Measurements from ENCODE around the gene PCSK9.

The PCSK9 gene

DNA sequence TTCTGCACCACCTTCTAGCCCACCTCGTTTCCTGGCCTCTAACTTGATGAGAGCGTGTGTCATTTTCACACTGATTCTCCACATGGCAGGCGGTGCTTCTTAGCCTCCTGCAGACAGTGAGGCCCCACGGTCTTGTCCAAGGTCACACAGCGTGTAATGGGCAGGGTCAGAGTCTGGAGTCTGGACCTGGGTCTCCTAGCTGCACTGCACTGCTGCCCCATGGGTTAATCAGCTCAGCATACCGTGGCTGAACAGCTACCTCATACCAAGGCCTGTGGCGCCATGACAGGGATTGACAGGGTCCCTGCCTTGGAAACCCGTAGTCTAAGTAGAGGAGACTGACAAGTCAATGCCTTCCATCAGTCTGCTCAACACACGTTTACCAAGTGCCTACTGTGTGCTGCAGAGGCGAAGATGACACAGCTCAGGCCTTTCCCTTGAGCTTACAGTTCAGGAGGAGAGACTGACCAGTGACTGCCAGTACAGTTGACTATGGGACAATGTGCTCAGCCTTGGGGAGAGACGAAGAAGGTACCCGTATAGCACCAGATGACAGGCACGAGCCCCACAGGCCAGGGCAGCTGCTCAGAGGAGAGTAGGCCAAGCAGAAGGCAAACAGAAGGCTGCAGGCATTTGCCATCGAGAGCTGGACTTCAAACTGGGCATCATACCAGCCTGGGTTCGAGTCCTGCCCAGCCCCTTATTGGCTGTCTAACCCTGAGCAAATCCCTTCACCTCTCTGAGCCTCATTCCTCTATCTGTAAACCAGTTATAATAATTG lies 5.5 kb downstream of the PCSK9 start:
- no peak for DNase-seq

DNA sequence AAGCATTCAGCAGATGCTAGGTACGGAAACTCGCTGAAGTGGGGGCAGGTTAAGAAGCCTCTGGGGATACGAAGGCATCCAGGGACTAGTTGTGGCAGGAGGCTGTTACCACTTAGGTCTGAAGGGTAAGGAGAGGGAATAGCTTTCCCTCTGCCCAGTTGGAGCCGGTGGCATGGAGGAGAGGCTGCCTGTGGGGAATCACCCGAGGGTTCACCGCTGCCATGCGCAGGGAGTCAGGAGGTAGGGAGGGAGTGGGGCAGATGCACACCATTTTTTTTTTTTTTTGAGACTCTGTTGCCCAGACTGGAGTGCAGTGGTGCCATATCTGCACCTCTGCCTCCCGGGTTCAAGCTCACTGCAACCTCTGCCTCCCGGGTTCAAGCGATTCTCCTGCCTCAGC lies 6.1 kb downstream of the PCSK9 start:
- no peak for DNase-seq

DNA sequence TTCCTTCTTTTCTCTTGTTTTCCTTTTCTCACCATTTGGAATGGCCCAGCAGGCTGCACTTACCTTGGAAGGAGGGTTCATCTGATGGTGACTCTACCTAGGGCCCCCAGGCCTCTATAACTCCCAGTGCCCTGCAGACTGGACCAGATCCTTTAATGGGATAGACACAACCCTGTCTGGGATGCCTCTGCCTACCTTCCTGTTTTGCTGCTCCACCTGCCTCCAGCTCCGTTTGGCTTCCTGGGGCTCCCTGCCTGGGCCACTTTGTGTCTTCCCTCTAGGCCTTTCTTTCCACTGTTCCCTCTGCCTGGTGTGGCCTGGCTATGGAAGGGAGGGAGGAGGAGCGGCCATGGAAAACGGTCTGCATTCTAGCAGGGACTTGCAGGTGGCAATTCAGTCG lies 7.5 kb downstream of the PCSK9 start:
- DNase-seq, result no peak

DNA sequence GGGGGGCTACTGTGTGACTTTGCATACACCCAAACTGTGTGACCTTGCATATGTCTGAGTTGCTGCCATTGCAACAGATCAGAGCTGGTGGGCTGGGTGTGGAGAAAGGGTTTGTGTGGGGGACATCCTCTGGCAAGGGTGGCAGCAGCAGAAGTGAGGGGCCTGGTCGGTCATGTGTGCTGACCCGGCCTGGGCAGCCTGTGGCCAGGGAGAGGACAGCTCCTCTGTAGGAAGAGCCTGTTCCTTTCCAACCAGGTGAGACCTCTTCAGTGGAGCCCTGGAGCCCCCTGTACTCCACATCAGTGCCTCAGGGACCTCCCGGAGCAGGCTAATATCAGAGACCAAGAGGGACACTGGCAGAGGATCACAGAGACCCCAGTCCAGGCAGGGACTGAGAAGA lies 8.3 kb downstream of the PCSK9 start:
- DNase-seq, result no peak

DNA sequence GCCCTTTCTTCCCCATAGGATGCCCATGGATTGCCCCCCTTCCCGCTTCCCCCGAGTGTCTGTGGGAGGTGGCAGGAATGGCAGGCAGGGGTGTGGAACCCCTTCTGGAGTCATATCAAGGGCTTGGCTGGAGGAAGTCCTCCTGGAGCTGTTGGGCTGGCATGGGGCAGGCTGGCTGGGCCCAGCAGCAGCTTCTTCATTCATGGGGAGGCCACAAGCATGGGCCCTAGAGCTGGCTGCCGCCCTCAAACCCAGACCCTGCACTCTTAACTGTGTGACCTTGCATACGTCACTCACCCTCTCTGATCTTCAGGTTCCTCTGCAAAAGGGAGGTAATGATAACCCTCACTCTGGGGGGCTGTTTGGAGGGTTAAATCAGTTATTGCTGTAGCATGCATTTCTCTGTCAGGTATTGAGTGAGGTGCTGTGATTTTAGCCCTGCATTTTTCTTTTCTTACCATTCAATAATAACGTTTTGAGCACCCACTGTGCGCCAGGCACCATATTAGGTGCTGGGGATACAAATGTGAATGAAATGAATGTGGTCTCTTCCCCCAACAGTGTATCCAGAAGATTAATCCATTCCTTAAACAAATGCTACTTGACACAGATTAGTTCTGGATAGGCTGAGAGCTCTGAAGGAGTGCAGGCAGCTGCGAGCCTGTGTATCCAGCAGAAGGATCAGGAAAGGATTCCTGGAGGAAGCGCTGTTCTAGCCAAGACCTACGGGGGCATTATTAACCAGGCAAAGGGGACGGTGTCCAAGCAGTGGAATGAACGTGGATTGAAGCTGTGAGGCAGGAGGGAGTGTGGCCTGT lies 9.3 kb downstream of the PCSK9 start:
- DNase-seq, result no peak

DNA sequence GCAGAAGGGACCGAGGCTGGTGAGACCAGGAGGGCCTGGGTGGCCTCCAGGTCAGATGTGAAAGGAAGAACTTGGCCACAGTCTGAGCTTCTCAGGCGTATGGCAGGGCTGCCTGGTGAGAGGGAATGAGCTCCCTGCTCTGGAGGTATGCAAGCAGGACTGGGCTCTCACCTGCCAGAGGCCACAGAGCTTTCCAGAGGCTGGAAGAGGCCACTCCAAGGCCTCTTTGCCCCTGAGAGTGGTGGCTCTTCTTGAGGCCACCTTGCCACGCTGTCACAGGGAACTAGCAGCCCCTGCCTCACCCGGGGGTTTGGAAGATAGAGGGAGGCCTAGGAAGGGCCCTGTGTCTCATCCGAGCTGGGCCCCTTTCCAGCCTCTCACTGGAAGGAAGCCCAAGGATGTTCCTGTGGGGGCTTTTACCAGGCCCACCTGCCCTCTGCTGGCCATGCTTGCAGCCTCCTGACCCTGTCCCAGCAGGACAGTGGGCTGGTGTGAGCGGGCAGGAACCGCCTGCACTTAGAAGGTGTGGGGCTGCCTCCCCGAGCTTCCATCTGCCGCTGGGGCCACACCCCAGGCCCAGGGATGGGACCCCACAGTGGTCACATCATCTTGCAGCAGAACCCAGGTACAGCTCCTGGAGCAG lies 10.0 kb downstream of the PCSK9 start:
- no peak for DNase-seq

DNA sequence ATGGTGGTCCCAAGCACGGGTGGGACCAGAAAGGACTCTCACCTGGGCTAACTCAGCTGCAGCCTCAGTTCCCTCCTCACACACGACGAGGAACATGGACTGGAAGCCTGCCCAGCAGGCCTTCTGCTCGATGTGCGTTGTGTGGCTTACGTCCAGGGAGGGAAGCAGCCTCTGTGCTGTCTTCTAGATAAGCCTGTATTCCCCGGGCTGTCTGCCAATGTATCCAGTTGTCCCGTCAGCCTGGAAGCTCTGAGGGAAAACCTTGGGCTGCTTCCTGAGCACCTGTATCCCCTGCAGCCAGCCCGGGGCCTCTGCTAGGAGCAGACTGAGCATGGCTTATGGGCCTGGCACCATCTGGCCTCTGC lies 10.5 kb downstream of the PCSK9 start:
- no peak for DNase-seq

DNA sequence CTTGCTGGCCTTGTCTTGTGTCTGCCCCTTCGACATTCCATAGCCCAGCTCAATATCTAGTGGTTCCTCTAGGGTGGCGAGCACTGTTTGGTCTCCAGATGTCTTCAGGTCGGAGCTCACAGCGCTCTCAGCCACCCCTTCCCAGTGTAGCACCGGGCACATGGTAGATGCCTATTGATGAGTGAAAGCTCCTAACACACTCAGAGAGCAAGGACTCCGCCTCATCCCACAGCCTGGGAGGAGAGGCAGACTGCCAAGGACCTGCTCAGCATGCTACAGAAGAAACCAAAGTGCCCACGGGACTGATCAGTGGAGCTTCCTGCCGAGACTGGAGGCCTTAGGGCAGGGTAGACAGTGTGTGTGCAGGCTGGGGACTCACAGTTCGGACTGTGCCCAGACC lies 10.9 kb downstream of the PCSK9 start:
- DNase-seq, result no peak

DNA sequence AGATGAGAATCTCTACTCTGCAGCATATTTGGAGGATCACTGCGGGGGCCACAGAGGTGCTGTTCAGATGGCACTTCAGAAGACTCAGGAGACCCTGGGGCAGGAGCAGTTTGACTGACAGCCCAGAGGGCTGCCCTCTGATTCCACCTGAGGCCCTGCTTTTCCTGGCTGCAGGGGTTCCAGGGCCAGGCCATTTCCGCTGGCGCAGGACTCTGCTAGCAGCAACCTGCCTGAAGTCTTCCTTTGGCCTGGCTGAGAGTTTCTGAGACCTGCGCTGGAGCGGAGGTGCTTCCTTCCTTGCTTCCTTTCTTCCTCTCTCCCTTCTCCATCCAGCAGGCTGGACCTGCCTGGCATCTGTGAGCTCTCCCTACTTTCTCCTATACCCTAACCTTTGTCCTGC lies 11.8 kb downstream of the PCSK9 start:
- DNase-seq, result no peak

DNA sequence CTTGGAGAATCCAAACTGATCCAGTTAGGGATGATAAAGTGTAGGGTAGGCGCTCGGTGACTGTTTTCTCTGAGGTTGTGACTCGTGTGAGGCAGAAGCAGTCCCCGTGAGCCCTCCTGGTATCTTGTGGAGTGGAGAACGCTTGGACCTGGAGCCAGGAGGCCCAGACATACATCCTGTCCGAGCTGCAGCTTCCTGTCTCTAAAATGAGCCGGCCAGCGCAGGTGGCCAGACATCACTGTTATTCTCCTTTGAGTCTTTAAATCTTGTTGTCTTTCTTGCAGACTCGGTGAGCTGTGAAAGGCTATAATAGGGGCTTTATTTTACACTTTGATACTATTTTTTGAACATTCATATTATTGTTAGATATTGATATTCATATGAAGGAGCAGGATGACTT lies 12.3 kb downstream of the PCSK9 start:
- no peak for DNase-seq

DNA sequence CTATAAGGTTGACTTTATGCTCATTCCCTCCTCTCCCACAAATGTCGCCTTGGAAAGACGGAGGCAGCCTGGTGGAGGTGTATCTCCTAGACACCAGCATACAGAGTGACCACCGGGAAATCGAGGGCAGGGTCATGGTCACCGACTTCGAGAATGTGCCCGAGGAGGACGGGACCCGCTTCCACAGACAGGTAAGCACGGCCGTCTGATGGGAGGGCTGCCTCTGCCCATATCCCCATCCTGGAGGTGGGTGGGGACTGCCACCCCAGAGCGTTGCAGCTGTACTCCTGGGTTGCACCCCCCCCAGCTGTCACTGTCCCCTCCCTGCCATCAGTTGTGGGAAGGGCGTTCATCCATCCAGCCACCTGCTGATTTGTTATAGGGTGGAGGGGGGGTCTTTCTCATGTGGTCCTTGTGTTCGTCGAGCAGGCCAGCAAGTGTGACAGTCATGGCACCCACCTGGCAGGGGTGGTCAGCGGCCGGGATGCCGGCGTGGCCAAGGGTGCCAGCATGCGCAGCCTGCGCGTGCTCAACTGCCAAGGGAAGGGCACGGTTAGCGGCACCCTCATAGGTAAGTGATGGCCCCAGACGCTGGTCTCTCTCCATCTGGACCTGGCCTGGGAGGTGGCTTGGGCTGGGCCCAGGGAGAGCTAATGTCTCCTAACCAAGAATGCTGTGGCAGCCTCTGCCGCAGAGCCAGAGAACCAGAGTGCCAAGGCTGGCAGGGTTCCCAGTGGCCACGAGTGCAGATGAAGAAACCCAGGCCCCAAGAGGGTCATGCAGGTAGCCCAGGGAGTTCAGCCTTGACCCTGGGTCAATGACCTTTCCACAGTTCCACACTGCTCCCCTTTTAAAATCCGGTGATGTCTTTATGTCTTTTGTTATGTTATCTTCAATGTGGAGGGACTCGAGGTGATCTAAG lies 13.1 kb downstream of the PCSK9 start:
- no peak for DNase-seq

DNA sequence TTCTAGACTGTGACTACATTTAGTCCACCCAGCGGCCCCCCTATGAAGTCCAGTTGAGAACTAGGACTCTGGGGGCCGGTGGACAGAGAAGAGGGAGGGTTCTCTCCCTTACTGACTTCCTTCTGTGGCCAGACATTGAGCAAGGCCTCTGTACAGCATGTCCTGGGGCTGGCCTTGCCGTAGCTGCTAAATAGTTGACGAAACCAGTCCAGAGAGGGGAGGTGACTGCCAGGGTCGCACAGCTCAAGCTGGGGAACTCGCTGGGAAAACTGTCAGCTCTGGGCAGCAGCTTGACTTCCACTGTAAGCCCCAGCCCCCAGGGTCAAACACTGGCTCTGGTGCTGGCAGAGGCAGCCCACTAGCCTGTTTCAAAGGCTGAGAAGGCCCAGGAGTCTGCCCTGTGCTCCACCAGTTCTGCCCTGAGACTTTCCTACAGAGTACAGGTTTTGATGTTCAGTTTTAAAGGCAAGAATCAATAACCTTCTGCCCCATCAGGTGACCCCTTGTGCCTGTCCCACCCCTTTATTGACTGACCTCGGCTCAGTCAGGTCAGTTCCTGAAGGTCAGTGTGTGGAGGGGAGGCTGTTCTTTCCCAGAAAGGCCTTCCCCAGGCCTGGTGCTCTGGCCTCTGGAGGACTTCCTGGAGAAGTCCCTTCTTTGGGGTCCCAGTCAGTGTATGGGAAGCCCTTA lies 14.1 kb downstream of the PCSK9 start:
- DNase-seq, result no peak

DNA sequence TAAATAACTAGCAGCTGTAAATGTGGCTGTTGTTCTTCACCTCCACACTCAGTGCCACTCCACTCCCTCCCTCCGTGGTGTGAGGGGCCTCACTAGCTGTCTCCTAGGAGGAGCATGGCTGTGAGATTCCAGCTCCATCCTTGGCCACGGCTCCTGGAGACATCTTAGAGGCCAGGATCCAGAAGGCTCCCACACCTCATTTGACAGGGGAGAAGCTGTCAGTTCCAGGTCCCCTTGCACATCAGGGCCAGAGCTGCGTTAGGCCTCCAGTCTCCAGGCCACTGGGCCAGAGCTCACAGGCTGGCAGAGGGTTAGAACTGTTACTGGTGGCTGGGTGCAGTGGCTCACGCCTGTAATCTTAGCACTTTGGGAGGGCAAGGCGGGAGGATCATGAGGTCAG lies 15.0 kb downstream of the PCSK9 start:
- no peak for DNase-seq

DNA sequence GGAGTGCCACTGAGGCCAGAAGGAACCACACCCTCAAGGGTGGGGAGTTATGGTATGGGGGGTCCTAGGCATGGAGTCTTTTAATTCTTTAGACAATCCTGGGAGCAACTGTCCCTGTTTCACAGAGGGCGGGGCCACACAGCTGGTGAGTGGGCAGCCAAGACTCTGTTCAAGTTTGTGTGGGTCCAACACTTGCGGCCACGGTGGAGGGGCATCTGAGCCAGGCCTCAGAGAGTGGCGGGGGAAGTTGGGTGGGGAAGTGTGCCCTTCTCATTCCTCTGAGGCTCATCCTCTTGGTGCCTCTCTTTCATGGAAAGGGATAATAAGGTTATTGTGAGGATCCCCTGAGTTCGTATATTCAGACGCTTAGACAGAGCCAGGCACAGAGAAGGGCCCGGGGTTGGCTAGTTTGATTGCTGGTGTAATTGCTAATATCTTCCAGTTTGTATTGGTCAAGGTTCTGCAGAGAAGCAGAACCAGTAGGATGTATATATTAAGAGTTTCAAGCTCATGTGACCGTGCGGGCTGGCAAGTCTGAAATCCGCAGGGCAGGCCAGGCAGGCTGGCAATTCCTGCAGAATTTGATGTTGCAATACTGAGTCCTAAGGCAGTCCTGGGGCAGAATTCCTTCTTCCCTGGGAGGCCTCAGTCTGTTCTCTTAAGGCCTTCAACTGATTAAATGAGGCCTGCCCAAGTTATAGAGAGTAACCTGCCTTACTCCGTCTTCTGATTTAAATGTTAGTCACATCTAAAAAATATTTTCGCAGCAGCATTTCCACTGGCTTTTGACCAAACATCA lies 15.9 kb downstream of the PCSK9 start:
- DNase-seq, result no peak

DNA sequence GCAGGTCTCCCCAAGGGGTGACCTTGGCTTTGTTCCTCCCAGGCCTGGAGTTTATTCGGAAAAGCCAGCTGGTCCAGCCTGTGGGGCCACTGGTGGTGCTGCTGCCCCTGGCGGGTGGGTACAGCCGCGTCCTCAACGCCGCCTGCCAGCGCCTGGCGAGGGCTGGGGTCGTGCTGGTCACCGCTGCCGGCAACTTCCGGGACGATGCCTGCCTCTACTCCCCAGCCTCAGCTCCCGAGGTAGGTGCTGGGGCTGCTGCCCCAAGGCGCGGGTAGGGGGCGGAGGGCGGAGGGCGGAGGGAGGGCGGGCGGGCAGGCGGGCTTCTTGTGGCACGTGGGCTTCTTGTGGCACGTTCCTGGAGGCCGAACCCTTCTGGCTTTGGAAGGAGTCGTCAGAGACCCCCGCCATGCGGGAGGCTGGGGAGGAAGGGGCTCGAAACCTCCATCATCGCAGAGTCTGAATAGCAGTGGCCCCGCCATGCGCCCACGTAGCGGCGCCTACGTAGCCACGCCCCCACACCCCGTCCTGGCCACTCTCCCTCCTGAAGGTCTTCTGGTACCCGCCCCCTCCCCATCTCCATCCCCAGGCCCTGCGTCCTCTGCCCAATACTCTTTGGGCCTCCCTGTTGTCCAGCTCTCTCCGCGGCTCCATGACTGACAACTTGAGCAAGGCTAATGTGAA lies 16.7 kb downstream of the PCSK9 start:
- DNase-seq, result no peak

DNA sequence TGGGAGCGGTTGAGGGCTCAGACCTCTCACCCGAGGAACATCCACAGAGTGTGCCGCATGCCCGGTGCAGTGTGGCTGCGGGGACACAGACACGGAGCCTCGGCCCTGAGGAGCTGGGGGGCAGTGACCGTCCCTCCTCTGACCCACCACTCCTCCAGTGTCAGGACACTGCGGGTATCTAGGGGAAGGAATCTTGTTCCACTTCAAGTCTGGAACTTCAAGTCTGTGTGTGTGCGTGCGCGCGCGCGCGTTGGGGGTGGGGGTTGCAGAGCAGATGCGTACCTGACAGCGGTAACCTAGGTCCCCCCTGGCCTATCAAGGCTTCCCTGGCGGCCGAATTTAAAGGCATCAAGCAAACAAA lies 17.3 kb downstream of the PCSK9 start:
- DNase-seq, result no peak

DNA sequence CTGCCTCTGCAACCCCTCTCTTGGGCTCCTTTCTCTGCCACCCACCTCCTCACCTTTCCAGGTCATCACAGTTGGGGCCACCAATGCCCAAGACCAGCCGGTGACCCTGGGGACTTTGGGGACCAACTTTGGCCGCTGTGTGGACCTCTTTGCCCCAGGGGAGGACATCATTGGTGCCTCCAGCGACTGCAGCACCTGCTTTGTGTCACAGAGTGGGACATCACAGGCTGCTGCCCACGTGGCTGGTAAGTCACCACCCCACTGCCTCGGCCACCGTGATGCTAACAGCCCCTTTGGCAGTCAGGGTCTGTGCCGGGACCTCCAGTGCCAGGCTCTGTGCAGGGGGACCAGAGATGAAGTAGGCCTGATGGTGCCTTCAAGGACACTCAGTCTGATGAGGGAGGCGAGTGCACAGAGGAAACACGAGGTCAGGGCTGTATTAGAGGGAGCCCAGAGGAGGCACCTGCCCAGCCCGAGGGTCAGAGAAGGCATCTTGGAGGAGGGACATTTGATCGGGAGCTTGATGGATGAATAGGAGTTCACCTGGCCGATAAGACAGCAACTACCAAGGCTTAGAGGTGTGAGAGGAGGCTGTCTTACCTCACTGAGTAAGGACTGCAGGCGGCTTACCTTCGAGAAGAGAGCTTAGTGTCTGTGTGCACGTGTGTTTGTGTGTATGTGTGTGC lies 18.1 kb downstream of the PCSK9 start:
- DNase-seq, result no peak

DNA sequence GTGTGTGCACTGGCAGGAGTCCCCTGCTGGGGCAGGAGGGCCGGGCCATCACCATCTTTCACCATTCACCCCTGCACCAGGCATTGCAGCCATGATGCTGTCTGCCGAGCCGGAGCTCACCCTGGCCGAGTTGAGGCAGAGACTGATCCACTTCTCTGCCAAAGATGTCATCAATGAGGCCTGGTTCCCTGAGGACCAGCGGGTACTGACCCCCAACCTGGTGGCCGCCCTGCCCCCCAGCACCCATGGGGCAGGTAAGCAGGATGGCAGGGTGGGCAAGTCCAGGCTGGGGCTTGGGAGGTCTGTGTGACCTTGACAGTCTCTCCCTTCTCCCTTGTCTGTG lies 18.6 kb downstream of the PCSK9 start:
- DNase-seq, result no peak

DNA sequence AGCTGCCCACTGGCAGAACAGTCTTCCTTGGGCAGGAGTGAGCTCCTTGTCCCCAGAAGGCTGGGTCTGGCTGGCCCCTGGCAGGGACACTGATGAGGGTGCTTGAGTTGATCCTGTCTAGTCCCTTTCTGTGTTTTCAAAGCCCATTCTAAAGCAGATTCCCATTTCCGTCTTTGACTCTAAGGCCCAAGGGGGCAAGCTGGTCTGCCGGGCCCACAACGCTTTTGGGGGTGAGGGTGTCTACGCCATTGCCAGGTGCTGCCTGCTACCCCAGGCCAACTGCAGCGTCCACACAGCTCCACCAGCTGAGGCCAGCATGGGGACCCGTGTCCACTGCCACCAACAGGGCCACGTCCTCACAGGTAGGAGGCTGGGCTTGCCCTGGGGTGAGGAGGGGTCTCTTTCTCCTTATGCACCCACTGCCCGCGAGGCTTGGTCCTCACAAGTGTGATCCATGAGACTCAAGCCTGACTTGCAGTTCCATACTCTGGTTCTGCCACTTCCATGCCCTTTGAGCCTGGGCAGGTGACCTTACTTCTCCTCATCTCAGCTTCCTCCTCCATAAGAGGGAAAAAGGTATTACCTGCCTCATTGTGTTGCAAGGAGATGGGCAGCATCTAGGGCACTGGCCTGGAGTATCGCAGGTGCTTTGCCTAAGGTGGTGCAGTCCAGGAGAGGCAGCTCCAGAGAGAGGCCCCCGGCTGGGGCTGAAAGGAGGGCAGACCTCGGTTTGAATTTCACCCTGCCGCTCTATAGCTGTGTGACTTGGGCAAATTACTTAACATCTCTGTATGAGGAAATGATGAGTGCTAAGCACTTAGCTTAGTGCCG lies 20.2 kb downstream of the PCSK9 start:
- no peak for DNase-seq

Data from GDM1 (cell line).